ENCODE results near the gene DAPP1.
"Not testable (repeated sequence)": the region's sequence is repeated elsewhere in the genome, so short reads cannot be mapped to it uniquely, and the experiment has no call there.

DAPP1 gene, protein sequence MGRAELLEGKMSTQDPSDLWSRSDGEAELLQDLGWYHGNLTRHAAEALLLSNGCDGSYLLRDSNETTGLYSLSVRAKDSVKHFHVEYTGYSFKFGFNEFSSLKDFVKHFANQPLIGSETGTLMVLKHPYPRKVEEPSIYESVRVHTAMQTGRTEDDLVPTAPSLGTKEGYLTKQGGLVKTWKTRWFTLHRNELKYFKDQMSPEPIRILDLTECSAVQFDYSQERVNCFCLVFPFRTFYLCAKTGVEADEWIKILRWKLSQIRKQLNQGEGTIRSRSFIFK

GRCh38 chr4:99816545-99817308 lies at the start of gene DAPP1:
DAPP1 (plus strand) TSS chr4:99816827; CDS start chr4:99816914, 87 bp downstream.
- ATAC-seq, result no peak
- TF ChIP-seq PPARA (CRISPR knock-in tag; IDR thresholded peaks at IDR 0.05; ENCODE audit: borderline replicate concordance) (no peak), OSR1 (CRISPR knock-in tag; IDR thresholded peaks at IDR 0.05) (no peak), ISL1 (CRISPR knock-in tag; IDR thresholded peaks at IDR 0.05) (no peak), PATZ1 (CRISPR knock-in tag; IDR thresholded peaks at IDR 0.05; ENCODE audit: borderline replicate concordance) (no peak), ZFP30 (CRISPR knock-in tag; IDR thresholded peaks at IDR 0.05) (no peak), ZNF70 (CRISPR knock-in tag; IDR thresholded peaks at IDR 0.05) (no peak), ZNF8 (CRISPR knock-in tag; IDR thresholded peaks at IDR 0.05) (no peak), GLIS3 (CRISPR knock-in tag; IDR thresholded peaks at IDR 0.05) (no peak), TCF4 (CRISPR knock-in tag; IDR thresholded peaks at IDR 0.05; ENCODE audit: borderline replicate concordance) (no peak), ESRRG (CRISPR knock-in tag; IDR thresholded peaks at IDR 0.05) (no peak), ARNTL (CRISPR knock-in tag; IDR thresholded peaks at IDR 0.05; ENCODE audit: borderline replicate concordance, low read depth) (no peak), POU6F1 (CRISPR knock-in tag; IDR thresholded peaks at IDR 0.05; ENCODE audit: borderline replicate concordance, low read depth) (no peak), BACH2 (CRISPR knock-in tag; IDR thresholded peaks at IDR 0.05; ENCODE audit: borderline replicate concordance) (no peak)
- TF ChIP-seq, protein P1, sequence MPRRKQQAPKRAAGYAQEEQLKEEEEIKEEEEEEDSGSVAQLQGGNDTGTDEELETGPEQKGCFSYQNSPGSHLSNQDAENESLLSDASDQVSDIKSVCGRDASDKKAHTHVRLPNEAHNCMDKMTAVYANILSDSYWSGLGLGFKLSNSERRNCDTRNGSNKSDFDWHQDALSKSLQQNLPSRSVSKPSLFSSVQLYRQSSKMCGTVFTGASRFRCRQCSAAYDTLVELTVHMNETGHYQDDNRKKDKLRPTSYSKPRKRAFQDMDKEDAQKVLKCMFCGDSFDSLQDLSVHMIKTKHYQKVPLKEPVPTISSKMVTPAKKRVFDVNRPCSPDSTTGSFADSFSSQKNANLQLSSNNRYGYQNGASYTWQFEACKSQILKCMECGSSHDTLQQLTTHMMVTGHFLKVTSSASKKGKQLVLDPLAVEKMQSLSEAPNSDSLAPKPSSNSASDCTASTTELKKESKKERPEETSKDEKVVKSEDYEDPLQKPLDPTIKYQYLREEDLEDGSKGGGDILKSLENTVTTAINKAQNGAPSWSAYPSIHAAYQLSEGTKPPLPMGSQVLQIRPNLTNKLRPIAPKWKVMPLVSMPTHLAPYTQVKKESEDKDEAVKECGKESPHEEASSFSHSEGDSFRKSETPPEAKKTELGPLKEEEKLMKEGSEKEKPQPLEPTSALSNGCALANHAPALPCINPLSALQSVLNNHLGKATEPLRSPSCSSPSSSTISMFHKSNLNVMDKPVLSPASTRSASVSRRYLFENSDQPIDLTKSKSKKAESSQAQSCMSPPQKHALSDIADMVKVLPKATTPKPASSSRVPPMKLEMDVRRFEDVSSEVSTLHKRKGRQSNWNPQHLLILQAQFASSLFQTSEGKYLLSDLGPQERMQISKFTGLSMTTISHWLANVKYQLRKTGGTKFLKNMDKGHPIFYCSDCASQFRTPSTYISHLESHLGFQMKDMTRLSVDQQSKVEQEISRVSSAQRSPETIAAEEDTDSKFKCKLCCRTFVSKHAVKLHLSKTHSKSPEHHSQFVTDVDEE (CRISPR knock-in tag; IDR thresholded peaks at IDR 0.05), result no peak

DNA sequence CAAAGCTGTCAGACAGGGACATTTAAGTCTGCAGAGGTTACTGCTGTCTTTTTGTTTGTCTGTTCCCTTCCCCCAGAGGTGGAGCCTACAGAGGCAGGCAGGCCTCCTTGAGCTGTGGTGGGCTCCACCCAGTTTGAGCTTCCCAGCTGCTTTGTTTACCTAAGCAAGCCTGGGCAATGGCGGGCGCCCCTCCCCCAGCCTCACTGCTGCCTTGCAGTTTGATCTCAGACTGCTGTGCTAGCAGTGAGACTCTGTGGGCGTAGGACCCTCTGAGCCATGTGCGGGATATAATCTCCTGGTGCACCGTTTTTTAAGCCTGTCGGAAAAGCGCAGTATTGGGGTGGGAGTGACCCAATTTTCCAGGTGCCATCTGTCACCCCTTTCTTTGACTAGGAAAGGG lies 45.8 kb upstream of the DAPP1 start:
- ATAC-seq, result not testable (repeated sequence)

GRCh38 chr4:99783940-99784339 lies 32.7 kb upstream of the DAPP1 start:
- no peak for TF ChIP-seq TCF4 (CRISPR knock-in tag; IDR thresholded peaks at IDR 0.05; ENCODE audit: borderline replicate concordance)
- ATAC-seq, result no peak

GRCh38 chr4:99784842-99785241 lies 31.8 kb upstream of the DAPP1 start:
- no peak for TF ChIP-seq CSDC2 (CRISPR knock-in tag; IDR thresholded peaks at IDR 0.05)
- no peak for TF ChIP-seq PPARA (CRISPR knock-in tag; IDR thresholded peaks at IDR 0.05; ENCODE audit: borderline replicate concordance)
- TF ChIP-seq ZFP3 (CRISPR knock-in tag; IDR thresholded peaks at IDR 0.05), result no peak
- TF ChIP-seq, protein P1 (CRISPR knock-in tag; IDR thresholded peaks at IDR 0.05), result no peak
- ATAC-seq, result no peak
